ENCODE data around the gene UQCC3.
"Not testable (repeated sequence)": the region's sequence is repeated elsewhere in the genome, so short reads cannot be mapped to it uniquely, and the experiment has no call there.

Gene UQCC3

DNA sequence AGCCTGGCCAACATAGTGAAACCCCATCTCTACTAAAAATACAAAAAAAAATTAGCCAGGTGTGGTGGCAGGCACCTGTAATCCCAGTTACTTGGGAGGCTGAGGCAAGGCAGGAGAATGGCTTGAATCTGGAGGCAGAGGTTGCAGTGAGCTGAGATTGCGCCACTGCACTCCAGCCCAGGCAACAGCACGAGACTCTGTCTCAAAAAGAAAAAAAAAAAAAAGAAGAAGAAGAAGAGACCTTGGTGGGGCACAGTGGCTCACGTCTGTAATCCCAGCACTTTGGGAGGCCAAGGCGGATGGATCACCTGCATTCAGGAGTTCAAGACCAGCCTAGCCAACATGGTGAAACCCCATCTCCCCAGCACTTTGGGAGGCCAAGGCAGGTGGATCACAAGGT, 32.4 kb downstream of the UQCC3 start:
- DNase-seq, result not testable (repeated sequence)

DNA sequence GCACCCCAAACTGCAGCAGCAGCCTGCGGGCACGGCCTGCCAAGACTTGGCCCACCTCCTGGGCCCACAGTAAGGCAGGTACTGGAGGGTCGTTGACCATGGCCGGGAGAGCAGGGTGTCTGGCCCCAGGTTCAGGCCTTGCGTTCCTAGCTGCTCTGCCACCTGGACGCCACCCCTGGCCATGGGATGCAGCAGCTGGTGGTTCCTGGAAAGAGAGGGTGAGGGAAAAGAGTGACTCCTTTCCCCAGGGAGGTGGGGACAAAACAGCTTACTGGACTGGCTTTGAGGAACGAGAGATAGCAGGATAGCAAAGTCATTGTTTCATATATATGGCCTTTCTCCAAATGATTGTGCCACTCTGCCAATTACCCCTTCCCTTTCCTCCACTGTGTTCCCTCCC, 33.9 kb downstream of the UQCC3 start:
- DNase-seq, result peak; percentile 64

DNA sequence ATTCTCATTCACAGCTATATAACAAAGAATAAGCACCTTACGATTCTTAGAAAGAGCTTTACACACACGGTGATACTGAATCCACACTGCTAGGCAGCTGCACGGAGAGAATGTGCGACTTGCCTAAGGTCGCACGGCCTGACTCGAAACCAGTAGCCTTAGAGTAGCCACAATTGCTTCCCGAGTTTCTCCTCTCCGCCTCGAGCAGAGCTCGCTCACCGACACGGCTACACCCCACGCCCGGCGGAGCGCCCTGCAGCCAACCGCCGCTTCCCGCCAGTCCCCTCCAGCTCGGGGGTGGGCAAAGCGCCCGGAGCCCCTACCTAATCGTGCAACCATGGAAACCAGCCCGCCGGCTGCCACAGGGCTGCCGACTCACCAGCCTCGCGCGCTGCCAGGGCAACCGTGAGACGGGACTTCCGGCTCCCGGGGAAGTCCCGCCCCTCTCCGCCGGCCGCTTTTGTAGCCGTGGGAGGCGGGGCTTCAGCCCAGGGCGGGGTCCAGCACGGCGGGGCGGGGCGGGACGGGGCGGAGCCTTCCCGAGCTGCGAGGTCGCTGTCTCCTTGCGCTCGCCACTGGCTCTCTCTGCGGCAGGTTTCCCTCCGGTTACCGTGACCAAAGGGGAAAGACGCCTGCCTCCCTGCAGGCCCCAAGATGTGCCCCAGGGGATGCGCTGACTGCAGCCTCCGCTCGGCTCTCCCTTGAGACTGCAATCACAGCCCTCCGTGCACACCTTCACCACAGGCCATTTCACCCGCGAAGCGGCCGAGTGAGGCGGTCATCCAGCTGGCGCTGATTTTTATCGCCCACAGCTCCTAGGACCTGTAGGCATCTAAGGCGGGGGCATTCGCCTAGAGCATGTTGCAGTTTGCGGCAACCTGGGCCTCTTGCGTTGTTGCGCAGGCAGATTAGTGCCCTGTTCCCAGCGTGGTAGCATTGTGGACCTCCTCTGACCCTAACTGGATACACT, 34.7 kb downstream of the UQCC3 start:
- peak; percentile 94 for DNase-seq

DNA sequence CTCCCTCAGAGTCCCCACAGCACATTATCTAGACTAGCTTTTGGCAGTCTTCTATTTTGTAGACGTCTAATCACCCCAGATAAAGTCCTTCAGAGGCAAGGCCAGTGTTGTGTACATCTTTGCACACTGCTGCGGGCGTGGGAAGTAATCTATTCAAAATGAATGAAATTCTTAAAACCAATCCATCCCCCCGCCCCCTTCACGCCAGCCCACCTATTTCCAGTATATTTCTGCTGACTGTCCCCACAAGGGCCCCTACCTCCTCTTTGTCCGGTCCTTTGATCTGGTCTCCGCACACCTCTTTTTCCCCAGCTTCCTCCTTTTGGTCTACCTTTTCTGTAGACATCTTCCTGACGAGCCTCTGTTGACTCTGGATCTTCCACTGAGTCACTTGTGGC, 35.4 kb downstream of the UQCC3 start:
- DNase-seq, result peak; percentile 62

DNA sequence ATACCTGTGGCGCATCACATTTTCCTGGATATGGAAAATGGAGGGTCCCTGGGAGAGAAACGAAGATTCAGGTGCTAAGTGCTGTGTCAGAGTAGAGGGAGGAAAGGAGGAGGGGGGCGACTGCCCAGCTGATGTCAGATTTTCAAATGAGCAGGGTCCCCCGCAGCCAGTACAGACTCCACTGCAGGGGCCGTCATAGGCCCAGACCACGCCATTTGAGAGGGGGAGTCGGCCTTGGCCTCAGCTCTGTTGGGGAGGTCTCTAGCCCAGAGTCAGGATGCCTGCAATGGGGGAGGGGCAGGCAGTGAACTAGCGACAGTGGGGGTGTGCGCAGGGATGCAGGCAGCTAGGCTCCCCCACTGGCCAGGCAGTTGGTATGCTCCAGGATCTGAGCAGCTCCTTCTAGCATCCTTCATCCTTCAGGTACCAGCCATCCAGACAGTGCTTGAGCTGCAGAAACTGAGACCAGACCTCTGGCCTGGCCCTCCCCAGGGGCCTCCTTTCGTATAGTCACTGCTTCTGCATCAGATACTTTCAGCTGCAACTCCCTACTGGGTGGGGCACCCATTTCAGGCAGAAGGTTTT, 35.9 kb downstream of the UQCC3 start, which contains the start of the genes BSCL2 and GNG3:
Gene BSCL2, minus strand, starts transcription at position 148 of the 585 bp plus-strand sequence. CDS start 229 bp downstream, outside the sequence.
Gene GNG3, plus strand, starts transcription at position 400 of the 585 bp plus-strand sequence. CDS start 620 bp downstream, outside the sequence.
- DNase-seq, result no peak

DNA sequence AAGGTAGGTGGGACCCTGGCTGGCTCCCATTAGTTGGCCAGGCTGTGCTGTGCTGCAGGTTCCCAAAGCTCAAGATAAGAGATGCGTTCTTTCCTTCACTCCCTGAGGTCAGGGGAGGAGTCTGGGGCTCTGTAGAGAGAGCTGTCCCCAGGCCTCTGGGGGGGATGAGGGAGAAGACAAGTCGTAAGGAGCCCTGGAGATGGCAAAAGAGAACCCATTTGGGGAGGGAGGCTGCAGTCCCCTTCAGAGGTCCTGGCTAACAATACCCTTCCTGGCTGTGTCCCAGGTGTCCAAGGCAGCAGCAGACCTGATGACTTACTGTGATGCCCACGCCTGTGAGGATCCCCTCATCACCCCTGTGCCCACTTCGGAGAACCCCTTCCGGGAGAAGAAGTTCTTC, 36.9 kb downstream of the UQCC3 start:
- peak; percentile 82 for DNase-seq

DNA sequence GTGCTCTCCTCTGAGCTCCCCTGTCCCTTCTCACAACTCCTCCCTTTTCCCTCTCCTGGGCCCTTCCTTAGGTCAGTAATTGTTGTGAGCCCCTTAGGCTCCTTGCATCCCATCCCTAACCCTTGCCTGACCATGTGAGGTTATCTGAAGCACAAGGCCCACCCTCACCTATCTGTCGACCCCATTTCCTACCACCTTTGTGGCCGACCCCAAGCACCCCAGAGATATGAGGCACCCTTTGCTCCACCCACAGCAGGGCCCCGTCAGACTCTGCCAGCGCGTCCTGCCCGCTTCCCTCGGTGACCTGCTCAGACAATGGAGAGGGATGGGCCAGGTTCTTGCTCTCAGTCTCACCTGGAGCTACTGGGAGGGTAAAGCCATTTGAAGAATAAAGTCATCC, 37.3 kb downstream of the UQCC3 start:
- DNase-seq, result peak; percentile 59

DNA sequence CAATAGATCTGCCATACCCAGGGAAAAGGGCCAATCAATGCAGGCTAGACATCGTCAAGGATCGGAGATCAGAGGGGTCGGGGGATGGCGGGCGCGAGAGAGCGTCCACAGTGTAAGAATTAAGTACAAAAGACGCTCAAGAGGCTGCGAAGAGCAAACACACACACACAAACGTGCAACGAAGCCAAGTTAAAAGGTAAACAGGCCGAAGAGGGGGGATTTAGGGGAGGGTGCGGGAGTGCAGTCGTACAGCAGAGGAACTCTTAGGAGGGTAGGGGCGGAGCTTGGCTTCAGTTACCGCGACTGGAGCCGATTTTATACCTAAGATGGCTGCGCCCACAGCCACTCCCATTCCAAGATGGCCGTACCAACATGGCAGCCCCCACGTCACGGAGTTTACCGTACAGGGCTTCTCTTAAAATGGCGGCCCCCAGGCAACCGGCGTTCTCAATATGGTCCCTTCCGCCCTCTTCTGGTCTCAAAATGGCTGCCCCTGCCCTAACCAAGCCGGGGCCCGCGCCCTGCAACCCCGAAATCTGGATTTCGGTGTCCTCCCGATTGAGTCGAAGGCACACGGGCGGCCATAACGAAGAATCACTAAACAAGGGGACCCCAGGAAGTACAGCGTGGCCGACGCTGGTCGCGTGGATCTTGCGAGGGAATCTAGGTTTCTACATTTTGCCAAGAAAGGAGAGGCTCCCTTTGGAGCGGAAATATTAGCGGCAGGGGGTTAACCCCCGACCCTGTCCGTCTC, 38.0 kb downstream of the UQCC3 start:
- peak; percentile 99 for DNase-seq

DNA sequence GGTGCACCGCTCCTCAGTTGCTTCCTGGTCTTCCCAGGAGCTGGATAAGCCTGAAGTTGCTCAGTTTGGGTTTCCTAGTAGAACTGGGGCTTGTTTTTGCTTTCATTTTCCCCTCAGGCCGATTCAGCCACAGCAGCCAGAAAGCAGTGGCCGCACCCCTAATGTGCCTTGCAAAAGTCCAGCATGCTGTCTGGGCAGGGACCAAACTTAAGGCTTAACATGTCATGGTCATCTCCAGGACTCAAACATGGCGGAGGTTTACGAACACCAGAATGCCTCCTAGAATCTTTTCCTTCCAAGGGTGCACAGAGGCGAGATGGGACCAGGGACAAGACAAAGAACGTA, 38.5 kb downstream of the UQCC3 start:
- peak; percentile 49 for DNase-seq

DNA sequence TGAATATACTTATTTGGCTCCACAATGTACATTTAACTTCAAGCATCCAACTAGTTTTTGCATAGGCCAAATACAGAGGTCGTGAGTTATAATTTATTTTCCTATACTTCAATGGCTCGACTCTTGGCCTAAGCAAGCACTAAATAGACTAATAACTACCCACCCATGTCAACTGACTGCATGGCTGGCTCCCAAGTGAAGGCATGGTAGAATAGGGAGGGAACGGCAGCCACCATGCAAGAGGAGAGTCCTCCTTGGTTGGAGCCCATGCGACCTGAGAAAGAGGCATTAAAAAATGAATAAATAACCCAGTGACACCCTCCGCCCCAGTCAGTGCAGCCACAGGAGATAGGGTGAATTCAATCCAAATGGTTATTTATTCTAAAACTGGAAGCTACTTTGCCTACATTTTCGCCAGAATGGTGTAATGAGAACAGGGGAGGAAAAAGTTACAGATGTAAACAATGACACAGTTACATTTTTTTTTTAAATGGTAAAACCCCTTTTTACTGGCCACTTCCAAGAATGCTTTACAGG, 40.9 kb downstream of the UQCC3 start:
- no peak for DNase-seq

DNA sequence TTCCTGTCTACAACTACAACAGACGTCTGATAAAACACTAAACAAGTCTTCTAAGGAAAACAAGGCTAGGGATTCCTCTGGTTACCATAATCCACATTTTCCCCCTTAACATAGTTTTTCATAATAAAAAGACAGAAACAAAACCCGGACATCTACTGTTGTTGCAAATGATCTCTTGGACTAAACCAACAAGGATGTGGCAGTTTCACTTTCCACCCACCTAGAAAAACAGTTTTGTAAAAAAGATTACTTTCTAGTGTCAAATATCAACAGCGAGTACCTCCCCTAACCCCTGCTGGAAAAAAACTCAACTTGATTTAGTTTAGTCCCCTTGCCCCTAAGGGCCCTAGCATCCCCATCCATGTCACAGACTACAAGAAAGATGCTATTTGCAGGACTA, 41.4 kb downstream of the UQCC3 start:
- no peak for DNase-seq

DNA sequence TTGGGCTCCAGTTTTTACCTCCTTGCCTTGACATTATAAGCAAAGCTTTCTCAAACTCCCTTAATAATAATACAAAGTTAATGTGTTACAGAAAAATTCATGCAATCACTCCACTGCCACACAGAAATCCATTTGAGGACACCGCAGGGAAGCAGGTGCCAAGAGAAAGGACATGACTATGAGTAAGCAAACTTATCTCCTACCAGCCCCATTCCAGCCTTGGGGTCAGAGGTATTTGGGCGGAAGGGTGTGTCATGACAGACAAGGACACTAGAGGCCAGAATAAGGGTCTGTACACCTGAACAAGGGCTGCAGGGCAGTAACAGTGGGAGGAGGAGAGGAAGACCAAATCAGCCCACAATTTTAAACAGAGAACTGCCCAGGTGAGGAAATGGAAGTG, 41.9 kb downstream of the UQCC3 start:
- no peak for DNase-seq

DNA sequence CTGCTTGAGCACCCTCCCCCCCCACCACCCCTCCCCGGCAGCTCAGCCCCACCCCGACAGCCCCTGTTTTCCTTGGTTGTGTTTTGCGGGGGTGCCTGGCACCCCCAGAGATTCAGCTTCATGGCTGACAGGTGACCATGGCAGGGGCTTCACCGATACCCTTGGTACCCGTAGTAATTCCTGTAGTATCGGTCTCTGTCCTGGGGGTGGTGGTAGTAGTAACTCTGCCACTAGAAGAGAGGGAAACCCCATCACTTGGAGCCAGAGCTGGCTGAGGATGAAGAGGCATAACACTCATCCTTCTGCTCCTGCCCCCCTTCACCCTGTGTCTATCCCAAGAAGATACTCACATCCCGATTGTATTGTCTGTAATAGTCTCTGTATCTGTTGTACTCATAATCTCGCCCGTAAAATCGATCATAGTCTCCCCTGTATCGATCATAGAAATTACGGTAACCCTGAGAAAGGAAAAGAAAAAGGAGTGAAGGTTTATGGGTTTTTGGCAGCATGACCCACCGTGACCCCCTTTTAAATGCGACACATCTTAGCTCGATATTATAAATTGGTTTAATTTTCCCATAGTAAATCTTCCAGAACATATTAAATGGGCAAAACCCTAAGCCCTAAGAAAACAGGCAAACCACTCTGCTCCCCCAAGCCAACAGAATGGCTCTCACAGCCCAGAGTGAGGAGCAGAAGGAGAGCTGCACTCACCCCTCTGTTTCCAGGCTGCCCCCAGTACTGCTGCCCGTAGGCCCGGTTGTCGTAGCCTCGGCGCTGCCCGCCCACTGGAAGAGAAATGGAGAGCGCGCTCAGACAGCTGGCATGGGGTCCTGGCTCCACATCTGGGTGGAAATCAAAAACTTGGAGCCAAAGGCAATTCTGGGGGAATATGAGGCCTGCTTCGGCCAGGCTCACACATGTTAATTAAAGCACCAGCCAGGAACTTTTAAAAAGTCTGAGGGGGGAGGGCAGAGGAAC, 44.0 kb downstream of the UQCC3 start:
- DNase-seq, result no peak

DNA sequence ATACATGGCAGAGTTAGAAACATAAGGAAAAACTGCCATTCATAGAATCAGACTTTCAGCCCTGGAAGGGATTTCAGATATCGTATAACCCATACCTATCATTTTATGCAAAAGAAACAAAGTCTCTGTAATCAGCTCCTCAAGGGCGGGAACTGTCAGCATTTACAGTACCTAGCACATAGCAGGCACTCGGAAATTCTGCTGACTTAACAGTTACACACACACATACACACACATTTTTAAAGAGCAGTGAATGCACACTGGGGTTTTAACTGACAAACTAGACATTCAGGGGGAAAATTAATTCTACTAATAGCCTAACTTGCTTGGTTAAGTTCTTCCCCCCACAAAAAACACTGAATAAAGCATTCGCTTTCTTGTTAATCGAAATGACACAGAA, 44.7 kb downstream of the UQCC3 start:
- no peak for DNase-seq

DNA sequence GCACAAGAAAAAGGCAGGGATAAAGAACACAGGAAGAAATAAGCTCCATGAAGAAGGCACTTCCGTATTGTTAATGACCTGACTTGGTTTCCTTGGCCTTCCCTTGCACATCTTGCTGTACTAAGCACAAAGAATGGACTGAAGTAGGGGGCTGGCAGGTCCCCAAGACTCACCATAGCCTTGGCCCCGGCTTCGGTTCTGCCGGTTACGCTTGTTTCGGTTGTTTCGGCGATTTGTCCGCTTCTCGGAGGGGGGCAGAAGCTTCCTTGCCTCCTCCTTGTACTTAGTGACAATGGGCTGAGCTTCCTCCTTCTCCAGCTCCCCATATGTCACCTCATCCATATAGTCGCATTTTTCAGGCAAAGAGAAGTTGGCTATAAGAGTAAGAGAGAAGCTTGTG, 45.3 kb downstream of the UQCC3 start:
- DNase-seq, result no peak

DNA sequence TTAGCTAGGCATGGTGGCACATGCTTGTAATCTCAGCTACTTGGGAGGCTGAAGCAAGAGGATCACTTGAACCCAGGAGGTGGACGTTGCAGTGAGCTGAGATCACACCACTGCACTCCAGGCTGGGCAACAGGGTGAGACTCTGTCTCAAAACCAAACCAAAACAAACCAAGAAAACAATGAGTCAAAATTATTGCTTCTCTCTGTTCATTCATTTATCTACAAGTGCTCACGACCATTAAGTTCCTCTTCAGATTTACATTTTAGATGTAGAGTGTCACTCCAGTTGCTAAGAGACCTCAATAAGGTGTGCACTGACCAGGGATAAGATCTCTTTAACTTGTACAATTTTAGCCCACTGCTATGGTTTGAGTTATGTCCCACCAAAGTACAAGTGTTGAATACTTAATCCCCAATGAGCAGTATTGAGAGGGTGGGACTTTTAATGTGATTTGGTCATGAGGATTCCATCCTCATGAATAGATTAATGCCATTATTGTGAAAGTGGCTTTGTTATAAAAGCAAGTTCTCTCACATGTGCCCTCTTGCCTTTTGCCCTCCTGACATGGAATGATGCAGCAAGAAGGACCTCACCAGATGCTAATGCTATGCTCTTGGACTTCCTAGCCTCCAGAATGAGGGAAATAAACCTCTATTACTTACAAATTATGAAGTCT, 48.0 kb downstream of the UQCC3 start:
- no peak for DNase-seq

DNA sequence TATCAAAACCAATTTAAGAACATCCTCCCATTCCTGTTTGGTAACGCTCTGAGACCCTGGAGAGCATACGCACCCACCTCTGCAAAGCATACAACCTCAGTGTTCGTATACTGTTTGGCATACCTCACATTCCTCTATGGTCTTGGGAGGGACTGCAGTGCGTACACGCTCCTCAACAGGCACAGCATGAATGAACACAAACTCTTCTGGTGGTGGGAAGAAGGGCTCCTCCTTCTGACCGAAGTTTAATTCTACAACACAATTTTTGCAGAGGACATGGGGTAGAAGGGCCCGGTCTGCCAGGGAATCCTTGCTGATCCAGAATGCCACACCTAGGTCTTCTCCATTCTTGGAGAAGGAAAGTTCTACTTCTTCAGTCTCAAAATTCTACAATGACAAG, 50.5 kb downstream of the UQCC3 start:
- DNase-seq, result peak; percentile 36

Data from hematopoietic multipotent progenitor cell treated with erythropoietin and hydrocortisone succinate and interleukin-3 and kit ligand, for 8 days (in vitro differentiated cells).